Activated CD4-positive, alpha-beta T cell treated with anti-CD3 and anti-CD28 coated beads, Interleukin-2, Interleukin-4, amounts not matched to agents 100 ng/mL and 50 ng/mL, durations not matched to agents 16 hours and 8 hours (primary cell): ENCODE data around the gene ZNF664.

Experiments used
- DNase-seq: peaks from one replicate; pipeline ENCODE4 v3.0.0-alpha.2; 2020; ENCODE audit warnings: low spot score

ZNF664 gene

GRCh38 chr12:124034297-124034696 is 61.3 kb downstream of the ZNF664 start:
- DNase-seq = no peak

GRCh38 chr12:124035163-124035562 is 62.1 kb downstream of the ZNF664 start:
- DNase-seq = no peak

- no peak for DNase-seq
These were observed 63.2 kb downstream of the ZNF664 start for GRCh38 chr12:124036171-124036598.

- DNase-seq = peak; percentile 36
These were observed 63.7 kb downstream of the ZNF664 start for GRCh38 chr12:124036657-124037109.

GRCh38 chr12:124037331-124037730 is 64.3 kb downstream of the ZNF664 start:
- no peak for DNase-seq

- no peak for DNase-seq
These were observed 66.3 kb downstream of the ZNF664 start for GRCh38 chr12:124039276-124039675.

GRCh38 chr12:124040291-124040690 is 67.3 kb downstream of the ZNF664 start:
- DNase-seq = no peak

- DNase-seq = no peak
These were observed 67.7 kb downstream of the ZNF664 start for GRCh38 chr12:124040737-124041136.

- no peak for DNase-seq
These were observed 68.9 kb downstream of the ZNF664 start for GRCh38 chr12:124041907-124042306.

- DNase-seq = no peak
These were observed 71.0 kb downstream of the ZNF664 start for GRCh38 chr12:124044021-124044420.

- DNase-seq = no peak
These were observed 71.8 kb downstream of the ZNF664 start for GRCh38 chr12:124044809-124045321.

- no peak for DNase-seq
These were observed 72.8 kb downstream of the ZNF664 start for GRCh38 chr12:124045671-124046455.

GRCh38 chr12:124046456-124046740 is 73.4 kb downstream of the ZNF664 start:
- no peak for DNase-seq

GRCh38 chr12:124047045-124047566 is 74.1 kb downstream of the ZNF664 start:
- no peak for DNase-seq

GRCh38 chr12:124049451-124050094 is 76.6 kb downstream of the ZNF664 start:
- DNase-seq = no peak

GRCh38 chr12:124053851-124054250 is 80.8 kb downstream of the ZNF664 start:
- no peak for DNase-seq

GRCh38 chr12:124055066-124055465 is 82.1 kb downstream of the ZNF664 start:
- no peak for DNase-seq

GRCh38 chr12:124057691-124058090 is 84.7 kb downstream of the ZNF664 start:
- DNase-seq = no peak

- DNase-seq = no peak
These were observed 86.7 kb downstream of the ZNF664 start for GRCh38 chr12:124059752-124060151.
